Endothelial cell (in vitro differentiated cells): ENCODE data around the gene LRRC10. TPM values are rescaled to one million over a fixed set of nuclear protein-coding genes. Genes with fewer than 3 reads are reported as not detected.

Source experiments
- DNase-seq: peaks from one replicate; pipeline ENCODE4 v3.0.0; 2021; ENCODE audit warnings: low spot score
- H3K27ac Mint-ChIP-seq: one replicate; pipeline ENCODE4 v1.8.0; 2021; ENCODE audit warnings: mixed read lengths, inconsistent platforms; ENCODE audit not compliant: unreplicated experiment
- H3K27me3 Mint-ChIP-seq: one replicate; pipeline ENCODE4 v1.8.0; 2021; ENCODE audit warnings: mild to moderate bottlenecking, moderate library complexity, mixed read lengths, inconsistent platforms; ENCODE audit not compliant: unreplicated experiment
- H3K36me3 Mint-ChIP-seq: one replicate; pipeline ENCODE4 v1.8.0; 2021; ENCODE audit warnings: mild to moderate bottlenecking, low read depth, mixed read lengths, inconsistent platforms; ENCODE audit not compliant: unreplicated experiment
- H3K4me1 Mint-ChIP-seq: one replicate; pipeline ENCODE4 v1.8.0; 2021; ENCODE audit warnings: mild to moderate bottlenecking, mixed read lengths, inconsistent platforms; ENCODE audit not compliant: unreplicated experiment
- H3K4me3 Mint-ChIP-seq: one replicate; pipeline ENCODE4 v1.8.0; 2021; ENCODE audit warnings: mild to moderate bottlenecking, mixed read lengths, inconsistent platforms; ENCODE audit not compliant: unreplicated experiment
- H3K9me3 Mint-ChIP-seq: one replicate; pipeline ENCODE4 v1.8.0; 2021; ENCODE audit warnings: mixed read lengths, inconsistent platforms; ENCODE audit not compliant: unreplicated experiment
- total RNA-seq: library from RNA; stranded (reverse); fragmentation: NEBNext Ultra II Directional; extraction: Animal tissue kit (Norgen Biotek cat#: 25700); gene quantifications from one replicate; pipeline ENCODE4 v1.2.1, GENCODE V29; 2021; ENCODE audit not compliant: unreplicated experiment
- TF ChIP-seq, protein P1 (sequence below): fragments of 200-600 bp; sonication (generic); IDR thresholded peaks from one replicate; pipeline ENCODE4 v1.5.0; 2021; ENCODE audit warnings: antibody characterized with exemption; ENCODE audit not compliant: unreplicated experiment

The LRRC10 gene
- total RNA-seq, 1 donor from 2014 or later, result not detected

DNA sequence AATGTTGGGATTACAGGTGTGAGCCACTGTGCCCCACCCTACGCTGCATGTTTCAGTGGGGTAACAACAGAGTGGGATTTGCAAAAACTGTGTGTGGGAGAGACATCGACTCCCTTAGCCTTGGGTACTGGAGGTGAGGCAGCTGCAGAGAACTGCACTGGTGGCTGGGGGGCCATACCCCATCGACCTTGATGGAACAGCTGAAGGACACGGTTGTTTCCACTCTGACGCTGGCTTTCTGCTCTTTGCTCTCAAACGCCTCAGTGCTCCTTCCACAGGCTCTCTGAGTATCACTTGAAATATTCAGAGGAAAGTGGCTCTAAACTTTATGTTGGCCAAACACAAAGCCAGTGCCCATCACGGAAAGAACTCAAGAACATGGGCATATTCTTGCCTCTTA, 30.8 kb upstream of the LRRC10 start:
- Mint-ChIP-seq H3K4me3 (no peak overlapping the region), H3K36me3 (no peaks in the 10 kb centered on the region)
- TF ChIP-seq, protein P1, sequence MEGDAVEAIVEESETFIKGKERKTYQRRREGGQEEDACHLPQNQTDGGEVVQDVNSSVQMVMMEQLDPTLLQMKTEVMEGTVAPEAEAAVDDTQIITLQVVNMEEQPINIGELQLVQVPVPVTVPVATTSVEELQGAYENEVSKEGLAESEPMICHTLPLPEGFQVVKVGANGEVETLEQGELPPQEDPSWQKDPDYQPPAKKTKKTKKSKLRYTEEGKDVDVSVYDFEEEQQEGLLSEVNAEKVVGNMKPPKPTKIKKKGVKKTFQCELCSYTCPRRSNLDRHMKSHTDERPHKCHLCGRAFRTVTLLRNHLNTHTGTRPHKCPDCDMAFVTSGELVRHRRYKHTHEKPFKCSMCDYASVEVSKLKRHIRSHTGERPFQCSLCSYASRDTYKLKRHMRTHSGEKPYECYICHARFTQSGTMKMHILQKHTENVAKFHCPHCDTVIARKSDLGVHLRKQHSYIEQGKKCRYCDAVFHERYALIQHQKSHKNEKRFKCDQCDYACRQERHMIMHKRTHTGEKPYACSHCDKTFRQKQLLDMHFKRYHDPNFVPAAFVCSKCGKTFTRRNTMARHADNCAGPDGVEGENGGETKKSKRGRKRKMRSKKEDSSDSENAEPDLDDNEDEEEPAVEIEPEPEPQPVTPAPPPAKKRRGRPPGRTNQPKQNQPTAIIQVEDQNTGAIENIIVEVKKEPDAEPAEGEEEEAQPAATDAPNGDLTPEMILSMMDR, result no peak

DNA sequence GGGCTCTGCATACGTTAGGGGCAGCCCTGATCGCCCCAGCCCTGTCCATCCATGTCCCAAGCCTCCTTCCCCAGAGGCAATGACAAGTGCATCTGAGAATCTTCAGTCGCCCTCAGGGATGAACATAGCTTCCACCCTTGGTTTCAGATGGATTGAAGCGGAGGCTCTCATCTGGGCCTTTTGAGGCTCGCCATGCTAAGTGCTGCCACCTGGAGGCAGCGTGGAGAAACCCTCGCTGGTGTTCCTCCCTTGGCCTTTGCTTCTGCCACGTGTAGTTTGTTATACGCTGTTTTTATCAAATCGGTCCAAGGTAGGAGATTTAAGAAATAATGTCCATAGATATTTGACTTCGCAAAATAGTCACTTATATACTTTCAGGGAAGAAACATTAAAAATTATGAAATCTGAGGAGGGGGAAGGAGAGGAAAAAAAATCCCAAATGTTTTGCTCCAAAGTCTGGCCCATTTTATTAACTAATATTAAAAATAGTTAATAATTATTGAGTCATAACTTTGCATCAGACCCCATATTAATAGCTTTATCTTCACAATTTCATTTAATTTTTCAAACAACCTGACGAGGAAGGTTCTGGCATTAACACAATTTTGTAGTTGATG, 28.8 kb upstream of the LRRC10 start:
- no peaks in the 10 kb centered on the region for H3K36me3 Mint-ChIP-seq
- no peaks in the 10 kb centered on the region for H3K4me1 Mint-ChIP-seq
- H3K9me3 Mint-ChIP-seq, result no peaks in the 10 kb centered on the region
- H3K27me3 Mint-ChIP-seq, result peaks cover 2% of the 10 kb centered on the region
- H3K4me3 Mint-ChIP-seq, result no peak overlapping the region
- TF ChIP-seq, protein P1, result peak; percentile 76
- peak; percentile 74 for DNase-seq
- H3K27ac Mint-ChIP-seq, result no peak overlapping the region

More for the DNA sequence above, 30.8 kb upstream of the LRRC10 start:
- Mint-ChIP-seq H3K4me1 (no peaks in the 10 kb centered on the region), H3K9me3 (no peaks in the 10 kb centered on the region), H3K27ac (no peak overlapping the region), H3K27me3 (peaks cover 2% of the 10 kb centered on the region)
- no peak for DNase-seq

- H3K36me3 Mint-ChIP-seq, result no peaks in the 10 kb centered on the region
- H3K27me3 Mint-ChIP-seq, result peaks cover 4% of the 10 kb centered on the region
- H3K27ac Mint-ChIP-seq, result no peak overlapping the region
Observed at GRCh38 chr12:69633061-69633460, 22.4 kb upstream of the LRRC10 start.

GRCh38 chr12:69630191-69630590, 19.5 kb upstream of the LRRC10 start:
- Mint-ChIP-seq H3K9me3 (no peaks in the 10 kb centered on the region), H3K27ac (no peak overlapping the region), H3K4me3 (no peak overlapping the region), H3K4me1 (no peaks in the 10 kb centered on the region), H3K36me3 (no peaks in the 10 kb centered on the region), H3K27me3 (peaks cover 7% of the 10 kb centered on the region)
- DNase-seq, result no peak
- TF ChIP-seq, protein P1, result peak; percentile 14

More at GRCh38 chr12:69633061-69633460, 22.4 kb upstream of the LRRC10 start:
- no peak for DNase-seq
- Mint-ChIP-seq H3K4me1 (no peaks in the 10 kb centered on the region), H3K9me3 (no peaks in the 10 kb centered on the region), H3K4me3 (no peak overlapping the region)
- TF ChIP-seq, protein P1, result no peak

GRCh38 chr12:69627501-69627900, 16.8 kb upstream of the LRRC10 start:
- DNase-seq, result no peak
- H3K4me3 Mint-ChIP-seq, result no peak overlapping the region
- H3K9me3 Mint-ChIP-seq, result no peaks in the 10 kb centered on the region
- TF ChIP-seq, protein P1, result no peak
- no peaks in the 10 kb centered on the region for H3K36me3 Mint-ChIP-seq
- peaks cover 10% of the 10 kb centered on the region for H3K27me3 Mint-ChIP-seq
- no peaks in the 10 kb centered on the region for H3K4me1 Mint-ChIP-seq
- H3K27ac Mint-ChIP-seq, result peak overlapping the region; percentile 70
